Activated T-helper 1 cell treated with Interleukin-2 at 50 U/mL for 16 hours (primary cell): ENCODE results near the gene PTBP2.
"Not testable (repeated sequence)": the region's sequence is repeated elsewhere in the genome, so short reads cannot be mapped to it uniquely, and the experiment has no call there.

ENCODE experiments used
- DNase-seq: peaks from one replicate; pipeline ENCODE4 v3.0.0-alpha.2; 2020; ENCODE audit warnings: low read depth

PTBP2 gene

GRCh38 chr1:96730574-96731298, 9.2 kb downstream of the PTBP2 start:
- DNase-seq, result no peak

DNA sequence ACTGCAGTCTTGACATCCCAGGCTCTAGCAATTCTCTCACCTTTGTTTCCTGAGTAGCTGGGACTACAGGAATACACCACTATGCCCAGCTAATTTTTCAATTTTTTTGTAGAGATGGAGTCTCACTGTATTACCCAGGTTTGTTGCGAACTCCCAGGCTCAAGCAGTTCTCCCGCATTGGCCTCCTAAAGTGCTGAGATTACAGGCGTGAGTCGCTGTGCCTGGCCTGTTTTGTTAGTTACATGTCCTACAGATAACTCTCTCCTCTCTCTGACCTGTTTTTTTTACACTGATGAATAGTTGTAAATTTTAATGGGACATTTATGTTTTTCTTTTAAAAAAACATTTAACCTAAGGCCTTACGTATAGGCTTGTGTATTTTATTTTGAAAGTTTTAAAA, 19.8 kb downstream of the PTBP2 start:
- no peak for DNase-seq

GRCh38 chr1:96746440-96747420, 25.1 kb downstream of the PTBP2 start:
- DNase-seq, result no peak

GRCh38 chr1:96747565-96747964, 26.0 kb downstream of the PTBP2 start:
- DNase-seq, result no peak

DNA sequence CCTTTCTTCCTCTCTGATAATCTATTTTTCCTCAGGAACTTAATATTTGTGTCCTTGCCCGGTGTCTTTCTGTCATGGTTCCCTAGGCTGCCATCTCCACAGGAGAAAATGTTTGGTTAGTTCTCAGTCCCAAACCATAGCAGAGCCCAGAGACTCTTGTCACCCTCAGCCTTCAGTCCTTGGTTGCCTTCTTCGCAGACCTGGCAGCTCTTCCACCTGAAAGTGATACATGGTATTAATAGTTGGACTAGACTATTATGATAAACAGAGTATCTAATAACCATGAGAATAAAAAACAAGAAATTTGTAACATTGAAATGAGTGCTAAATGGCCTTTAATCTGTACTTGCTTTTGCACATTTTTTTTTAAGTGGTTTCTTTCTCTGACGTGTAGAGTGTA, 26.5 kb downstream of the PTBP2 start:
- no peak for DNase-seq

- no peak for DNase-seq
These were observed 28.0 kb downstream of the PTBP2 start for GRCh38 chr1:96749618-96750017.

GRCh38 chr1:96752394-96752793, 30.8 kb downstream of the PTBP2 start:
- no peak for DNase-seq

DNA sequence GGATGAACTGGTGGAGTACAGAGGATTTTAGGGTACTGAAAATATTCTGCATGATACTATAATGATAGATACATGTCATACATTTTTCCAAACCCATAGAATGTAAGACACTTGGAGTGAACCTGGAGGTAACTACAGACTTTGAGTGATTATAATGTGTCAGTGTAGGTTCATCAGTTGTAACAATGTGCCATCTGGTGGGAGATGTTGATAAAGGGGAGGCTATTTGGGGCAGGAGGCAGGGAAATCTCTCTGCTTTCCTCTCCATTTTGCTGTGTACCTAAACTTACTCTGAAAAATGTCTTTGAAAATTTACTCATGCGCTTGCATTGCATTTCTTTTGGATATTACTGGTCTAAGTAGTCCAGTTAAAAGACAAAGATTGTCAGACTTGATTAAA, 35.2 kb downstream of the PTBP2 start:
- DNase-seq, result no peak

DNA sequence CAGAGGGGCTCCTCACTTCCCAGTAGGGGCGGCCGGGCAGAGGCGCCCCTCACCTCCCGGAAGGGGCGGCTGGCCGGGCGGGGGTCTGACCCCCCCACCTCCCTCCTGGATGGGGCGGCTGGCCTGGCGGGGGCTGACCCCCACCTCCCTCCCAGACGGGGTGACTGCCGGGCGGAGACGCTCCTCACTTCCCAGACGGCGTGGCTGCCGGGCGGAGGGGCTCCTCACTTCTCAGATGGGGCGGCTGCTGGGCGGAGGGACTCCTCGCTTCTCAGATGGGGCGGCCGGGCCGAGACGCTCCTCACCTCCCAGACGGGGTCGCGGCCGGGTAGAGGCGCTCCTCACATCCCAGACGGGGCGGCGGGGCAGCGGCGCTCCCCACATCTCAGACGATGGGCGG, 41.0 kb downstream of the PTBP2 start:
- DNase-seq, result not testable (repeated sequence)

GRCh38 chr1:96763514-96763913, 41.9 kb downstream of the PTBP2 start:
- DNase-seq, result no peak

GRCh38 chr1:96764469-96764868, 42.9 kb downstream of the PTBP2 start:
- DNase-seq, result no peak

- no peak for DNase-seq
These were observed 50.3 kb downstream of the PTBP2 start for GRCh38 chr1:96771847-96772246.

DNA sequence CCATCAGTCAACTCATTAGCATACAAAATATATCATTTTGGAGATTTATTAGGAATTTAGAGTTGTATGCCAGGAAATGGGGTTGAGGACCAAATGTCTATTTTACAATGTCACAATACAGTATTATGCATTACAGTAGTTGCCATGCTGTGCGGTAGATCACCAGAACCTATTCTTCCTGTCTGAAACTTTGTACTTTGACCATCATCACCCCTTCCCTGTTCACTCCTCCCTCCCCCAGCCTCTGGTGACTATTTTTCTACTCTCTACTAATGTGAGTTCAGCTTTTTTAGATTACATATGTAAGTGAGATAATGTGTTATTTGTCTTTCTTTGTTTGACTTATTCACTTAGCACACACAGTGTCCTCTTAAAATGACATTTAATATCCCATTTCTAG, 50.8 kb downstream of the PTBP2 start:
- DNase-seq, result no peak

- no peak for DNase-seq
These were observed 51.4 kb downstream of the PTBP2 start for GRCh38 chr1:96772972-96773371.

- no peak for DNase-seq
These were observed 60.6 kb downstream of the PTBP2 start for GRCh38 chr1:96782206-96782605.

GRCh38 chr1:96782856-96783255, 61.3 kb downstream of the PTBP2 start:
- DNase-seq, result no peak

DNA sequence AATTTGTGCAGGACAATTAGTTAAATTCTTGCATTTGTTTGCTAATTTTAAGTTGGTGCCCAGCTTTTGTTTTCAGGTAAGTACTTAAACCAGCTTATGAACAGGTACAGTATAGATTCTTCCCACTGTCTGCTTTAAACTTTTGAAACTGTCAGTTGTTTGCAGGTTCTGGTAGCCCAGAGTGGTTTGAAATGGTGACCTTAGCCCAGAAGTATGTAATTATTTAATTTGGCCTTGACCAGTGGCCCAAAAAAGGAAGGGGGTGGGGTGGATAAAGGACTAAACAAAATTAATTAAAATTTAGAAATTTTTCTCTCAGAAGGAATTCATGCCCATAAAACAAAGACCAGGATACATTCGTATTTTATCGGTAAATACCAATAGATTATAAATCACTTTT, 69.0 kb downstream of the PTBP2 start:
- DNase-seq, result no peak

- DNase-seq, result no peak
These were observed 70.6 kb downstream of the PTBP2 start for GRCh38 chr1:96792220-96792619.

GRCh38 chr1:96801696-96802095, 80.1 kb downstream of the PTBP2 start:
- DNase-seq, result not testable (repeated sequence)

DNA sequence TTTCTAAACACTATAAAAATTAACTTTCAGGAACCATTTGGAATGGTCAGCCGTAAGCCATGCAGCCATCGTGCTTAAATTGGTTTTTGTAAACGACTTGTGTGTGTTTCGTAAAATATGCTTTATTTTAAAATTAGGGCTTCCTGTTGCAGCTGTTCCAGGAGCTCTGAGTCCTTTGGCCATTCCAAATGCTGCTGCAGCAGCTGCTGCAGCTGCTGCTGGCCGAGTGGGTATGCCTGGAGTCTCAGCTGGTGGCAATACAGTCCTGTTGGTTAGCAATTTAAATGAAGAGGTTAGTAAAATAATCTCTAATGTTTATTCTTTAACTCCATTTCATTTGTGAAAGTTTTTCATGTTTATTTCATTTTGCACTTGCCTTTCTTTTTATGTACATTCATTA, 83.1 kb downstream of the PTBP2 start:
- no peak for DNase-seq

- DNase-seq, result no peak
These were observed 86.6 kb downstream of the PTBP2 start for GRCh38 chr1:96808191-96808590.

- no peak for DNase-seq
These were observed 94.3 kb downstream of the PTBP2 start for GRCh38 chr1:96815914-96816313.

- no peak for DNase-seq
These were observed 98.5 kb downstream of the PTBP2 start for GRCh38 chr1:96820107-96820506.
